ENCODE data around the gene SMYD2. TPM values are rescaled to one million over a fixed set of nuclear protein-coding genes. Genes with fewer than 3 reads are reported as not detected.

SMYD2 gene
- total and polyA plus RNA-seq, 10 of the 15 experiments (the other 5 are each of a cell fraction or from before 2014, with no cell fraction given), result 8.3 to 55.7 (median 26.4) TPM

DNA sequence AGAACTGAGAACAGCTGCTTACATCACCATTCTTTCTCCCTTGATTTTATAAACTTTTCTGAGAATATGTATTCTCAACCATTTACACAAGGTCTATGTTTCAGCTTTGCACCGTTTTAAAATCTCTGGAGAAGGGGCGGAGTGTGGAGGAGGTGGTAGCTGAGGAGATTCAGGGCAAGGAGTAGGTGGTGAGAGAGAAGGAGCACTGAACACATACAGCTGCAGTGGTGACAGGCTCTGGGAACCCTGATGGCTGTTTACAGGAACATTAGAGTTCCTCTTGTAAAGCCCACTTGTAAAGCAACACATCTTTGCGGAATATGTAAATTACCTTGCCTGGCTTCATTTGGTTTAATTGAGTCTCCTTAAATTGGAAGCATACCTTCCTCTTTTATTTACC is 89.7 kb downstream of the SMYD2 start:
- ChIA-PET RAD21 (ENCODE audit: unreplicated experiment) (no interaction called here), SMC1A (ENCODE audit: uncharacterized antibody, unreplicated experiment) (interaction anchor here (1.1 to 1.4 kb wide), 2 partner anchors 10 to 215 kb away, joined by 3 to 6 read pairs; no protein-coding TSS in a partner anchor), POLR2A (no interaction called here), CTCF (interaction anchor here (0.7 kb wide), 1 partner anchor 184 kb away, joined by 3 read pairs; no protein-coding TSS in a partner anchor)
- FAIRE-seq, result no peak
- intact Hi-C loops (cut with micrococcal nuclease; ENCODE audit: unreplicated experiment), result no loop called here
- no peak overlapping the region for H3K9ac ChIP-seq (ENCODE audit: control insufficient read depth, insufficient read depth, low read length)
- in situ Hi-C loops (cut with MboI), result no loop called here
- no peaks in the 10 kb centered on the region for H3K36me3 ChIP-seq (ENCODE audit: control insufficient read depth in 2 of 2, insufficient read depth in 2 of 2, low read length in 1 of 2)
- WGBS (ENCODE audit: insufficient coverage, insufficient replicate concordance, low lambda C conversion rate, missing lambda C conversion rate), result 49% methylated on average over 3 of the region's 3 CpGs
- no TSS peak for BruUV-seq (replicated peaks)
- no peak overlapping the region for H3K4me2 ChIP-seq (ENCODE audit: control insufficient read depth, insufficient read depth)
- H3K27ac ChIP-seq (ENCODE audit: control insufficient read depth, insufficient read depth), result no peak overlapping the region
- no peaks in the 10 kb centered on the region; a peak in 1 of 4 replicates for H3K27me3 ChIP-seq (replicated peaks in 1 of 2; ENCODE audit: control insufficient read depth in 2 of 2, insufficient read depth in 2 of 2, low read length in 1 of 2)
- no peak for ATAC-seq
- no peak overlapping the region for H3K4me3 ChIP-seq
- H3K9me3 ChIP-seq (replicated peaks; ENCODE audit: control insufficient read depth, insufficient read depth, low read length), result no peaks in the 10 kb centered on the region
- H4K20me1 ChIP-seq (ENCODE audit: control insufficient read depth, insufficient read depth), result no peaks in the 10 kb centered on the region
- no peak overlapping the region for H2AFZ ChIP-seq (ENCODE audit: control insufficient read depth, low read depth, low read length)
- no peaks in the 10 kb centered on the region for H3K79me2 ChIP-seq (ENCODE audit: control insufficient read depth, insufficient read depth, low read length)
- DNase-seq (ENCODE audit: low read depth, low spot score), result no peak
- no peaks in the 10 kb centered on the region for H3K4me1 ChIP-seq (ENCODE audit: control insufficient read depth, insufficient read depth, low read length)
- no peak for TF ChIP-seq SIN3A (IDR thresholded peaks at IDR 0.05; ENCODE audit: low read depth, low read length)
- no peak for TF ChIP-seq ATF7 (IDR thresholded peaks at IDR 0.05; ENCODE audit: low read depth)
- no peak for TF ChIP-seq TARDBP (IDR thresholded peaks at IDR 0.05; ENCODE audit: borderline replicate concordance)
- TF ChIP-seq, protein P1, sequence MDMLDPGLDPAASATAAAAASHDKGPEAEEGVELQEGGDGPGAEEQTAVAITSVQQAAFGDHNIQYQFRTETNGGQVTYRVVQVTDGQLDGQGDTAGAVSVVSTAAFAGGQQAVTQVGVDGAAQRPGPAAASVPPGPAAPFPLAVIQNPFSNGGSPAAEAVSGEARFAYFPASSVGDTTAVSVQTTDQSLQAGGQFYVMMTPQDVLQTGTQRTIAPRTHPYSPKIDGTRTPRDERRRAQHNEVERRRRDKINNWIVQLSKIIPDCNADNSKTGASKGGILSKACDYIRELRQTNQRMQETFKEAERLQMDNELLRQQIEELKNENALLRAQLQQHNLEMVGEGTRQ (IDR thresholded peaks at IDR 0.05; ENCODE audit: borderline replicate concordance, low read depth, low read length), result no peak
- TF ChIP-seq, protein P2, sequence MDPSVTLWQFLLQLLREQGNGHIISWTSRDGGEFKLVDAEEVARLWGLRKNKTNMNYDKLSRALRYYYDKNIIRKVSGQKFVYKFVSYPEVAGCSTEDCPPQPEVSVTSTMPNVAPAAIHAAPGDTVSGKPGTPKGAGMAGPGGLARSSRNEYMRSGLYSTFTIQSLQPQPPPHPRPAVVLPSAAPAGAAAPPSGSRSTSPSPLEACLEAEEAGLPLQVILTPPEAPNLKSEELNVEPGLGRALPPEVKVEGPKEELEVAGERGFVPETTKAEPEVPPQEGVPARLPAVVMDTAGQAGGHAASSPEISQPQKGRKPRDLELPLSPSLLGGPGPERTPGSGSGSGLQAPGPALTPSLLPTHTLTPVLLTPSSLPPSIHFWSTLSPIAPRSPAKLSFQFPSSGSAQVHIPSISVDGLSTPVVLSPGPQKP (IDR thresholded peaks at IDR 0.05; ENCODE audit: low read depth, low read length), result no peak
- TF ChIP-seq, protein P3, sequence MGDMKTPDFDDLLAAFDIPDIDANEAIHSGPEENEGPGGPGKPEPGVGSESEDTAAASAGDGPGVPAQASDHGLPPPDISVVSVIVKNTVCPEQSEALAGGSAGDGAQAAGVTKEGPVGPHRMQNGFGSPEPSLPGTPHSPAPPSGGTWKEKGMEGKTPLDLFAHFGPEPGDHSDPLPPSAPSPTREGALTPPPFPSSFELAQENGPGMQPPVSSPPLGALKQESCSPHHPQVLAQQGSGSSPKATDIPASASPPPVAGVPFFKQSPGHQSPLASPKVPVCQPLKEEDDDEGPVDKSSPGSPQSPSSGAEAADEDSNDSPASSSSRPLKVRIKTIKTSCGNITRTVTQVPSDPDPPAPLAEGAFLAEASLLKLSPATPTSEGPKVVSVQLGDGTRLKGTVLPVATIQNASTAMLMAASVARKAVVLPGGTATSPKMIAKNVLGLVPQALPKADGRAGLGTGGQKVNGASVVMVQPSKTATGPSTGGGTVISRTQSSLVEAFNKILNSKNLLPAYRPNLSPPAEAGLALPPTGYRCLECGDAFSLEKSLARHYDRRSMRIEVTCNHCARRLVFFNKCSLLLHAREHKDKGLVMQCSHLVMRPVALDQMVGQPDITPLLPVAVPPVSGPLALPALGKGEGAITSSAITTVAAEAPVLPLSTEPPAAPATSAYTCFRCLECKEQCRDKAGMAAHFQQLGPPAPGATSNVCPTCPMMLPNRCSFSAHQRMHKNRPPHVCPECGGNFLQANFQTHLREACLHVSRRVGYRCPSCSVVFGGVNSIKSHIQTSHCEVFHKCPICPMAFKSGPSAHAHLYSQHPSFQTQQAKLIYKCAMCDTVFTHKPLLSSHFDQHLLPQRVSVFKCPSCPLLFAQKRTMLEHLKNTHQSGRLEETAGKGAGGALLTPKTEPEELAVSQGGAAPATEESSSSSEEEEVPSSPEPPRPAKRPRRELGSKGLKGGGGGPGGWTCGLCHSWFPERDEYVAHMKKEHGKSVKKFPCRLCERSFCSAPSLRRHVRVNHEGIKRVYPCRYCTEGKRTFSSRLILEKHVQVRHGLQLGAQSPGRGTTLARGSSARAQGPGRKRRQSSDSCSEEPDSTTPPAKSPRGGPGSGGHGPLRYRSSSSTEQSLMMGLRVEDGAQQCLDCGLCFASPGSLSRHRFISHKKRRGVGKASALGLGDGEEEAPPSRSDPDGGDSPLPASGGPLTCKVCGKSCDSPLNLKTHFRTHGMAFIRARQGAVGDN (IDR thresholded peaks at IDR 0.05), result no peak
- TF ChIP-seq, protein P4, sequence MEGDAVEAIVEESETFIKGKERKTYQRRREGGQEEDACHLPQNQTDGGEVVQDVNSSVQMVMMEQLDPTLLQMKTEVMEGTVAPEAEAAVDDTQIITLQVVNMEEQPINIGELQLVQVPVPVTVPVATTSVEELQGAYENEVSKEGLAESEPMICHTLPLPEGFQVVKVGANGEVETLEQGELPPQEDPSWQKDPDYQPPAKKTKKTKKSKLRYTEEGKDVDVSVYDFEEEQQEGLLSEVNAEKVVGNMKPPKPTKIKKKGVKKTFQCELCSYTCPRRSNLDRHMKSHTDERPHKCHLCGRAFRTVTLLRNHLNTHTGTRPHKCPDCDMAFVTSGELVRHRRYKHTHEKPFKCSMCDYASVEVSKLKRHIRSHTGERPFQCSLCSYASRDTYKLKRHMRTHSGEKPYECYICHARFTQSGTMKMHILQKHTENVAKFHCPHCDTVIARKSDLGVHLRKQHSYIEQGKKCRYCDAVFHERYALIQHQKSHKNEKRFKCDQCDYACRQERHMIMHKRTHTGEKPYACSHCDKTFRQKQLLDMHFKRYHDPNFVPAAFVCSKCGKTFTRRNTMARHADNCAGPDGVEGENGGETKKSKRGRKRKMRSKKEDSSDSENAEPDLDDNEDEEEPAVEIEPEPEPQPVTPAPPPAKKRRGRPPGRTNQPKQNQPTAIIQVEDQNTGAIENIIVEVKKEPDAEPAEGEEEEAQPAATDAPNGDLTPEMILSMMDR (IDR thresholded peaks at IDR 0.05 in 2 of 3, conservative IDR thresholded peaks at IDR 0.05 in 1 of 3; ENCODE audit: control insufficient read depth in 2 of 3, extremely low read depth in 1 of 3, insufficient read depth in 1 of 3, low read depth in 3 of 3, low read length in 3 of 3), result no peak

Measured in GM12878 (cell line).